ENCODE results near the gene PIK3R3. TPM values are rescaled to one million over a fixed set of nuclear protein-coding genes. Genes with fewer than 3 reads are reported as not detected.

Gene PIK3R3
- total RNA-seq, 1 donor from 2014 or later = 41.3 TPM

GRCh38 chr1:46070164-46070814, 62.1 kb downstream of the PIK3R3 start:
- H3K36me3 Mint-ChIP-seq = peaks cover 20% of the 10 kb centered on the region
- H3K27me3 Mint-ChIP-seq (ENCODE audit: low read depth) = no peaks in the 10 kb centered on the region
- DNase-seq (ENCODE audit: low spot score in 2 of 2, unreplicated experiment in 2 of 2) = no peak
- no peak overlapping the region for H3K27ac Mint-ChIP-seq
- peaks cover 7% of the 10 kb centered on the region for H3K4me1 Mint-ChIP-seq
- no peak for TF ChIP-seq CTCF (IDR thresholded peaks at IDR 0.05; ENCODE audit: unreplicated experiment)
- H3K9me3 Mint-ChIP-seq = no peaks in the 10 kb centered on the region
- no peak overlapping the region for H3K4me3 Mint-ChIP-seq

GRCh38 chr1:46068525-46068924, 63.9 kb downstream of the PIK3R3 start:
- TF ChIP-seq CTCF (IDR thresholded peaks at IDR 0.05; ENCODE audit: unreplicated experiment) = no peak
- Mint-ChIP-seq H3K27ac (no peak overlapping the region), H3K36me3 (peaks cover 19% of the 10 kb centered on the region), H3K9me3 (no peaks in the 10 kb centered on the region), H3K4me1 (peaks cover 7% of the 10 kb centered on the region), H3K4me3 (no peak overlapping the region), H3K27me3 (ENCODE audit: low read depth) (no peaks in the 10 kb centered on the region)
- no peak for DNase-seq (ENCODE audit: low spot score in 2 of 2, unreplicated experiment in 2 of 2)

- Mint-ChIP-seq H3K4me1 (peaks cover 7% of the 10 kb centered on the region), H3K4me3 (no peak overlapping the region), H3K9me3 (no peaks in the 10 kb centered on the region), H3K27ac (no peak overlapping the region), H3K36me3 (peaks cover 18% of the 10 kb centered on the region), H3K27me3 (ENCODE audit: low read depth) (no peaks in the 10 kb centered on the region)
- TF ChIP-seq CTCF (IDR thresholded peaks at IDR 0.05; ENCODE audit: unreplicated experiment) = no peak
- no peak for DNase-seq (ENCODE audit: low spot score in 2 of 2, unreplicated experiment in 2 of 2)
Measured at GRCh38 chr1:46067652-46068051, 64.8 kb downstream of the PIK3R3 start.

- Mint-ChIP-seq H3K27ac (no peak overlapping the region), H3K4me3 (no peak overlapping the region), H3K9me3 (no peaks in the 10 kb centered on the region), H3K36me3 (peaks cover 24% of the 10 kb centered on the region), H3K27me3 (ENCODE audit: low read depth) (no peaks in the 10 kb centered on the region), H3K4me1 (no peaks in the 10 kb centered on the region)
- TF ChIP-seq CTCF (IDR thresholded peaks at IDR 0.05; ENCODE audit: unreplicated experiment) = no peak
- no peak for DNase-seq (ENCODE audit: low spot score in 2 of 2, unreplicated experiment in 2 of 2)
Measured at GRCh38 chr1:46065405-46065804, 67.0 kb downstream of the PIK3R3 start.

GRCh38 chr1:46064708-46065107, 67.7 kb downstream of the PIK3R3 start:
- no peak for DNase-seq (ENCODE audit: low spot score in 2 of 2, unreplicated experiment in 2 of 2)
- no peak for TF ChIP-seq CTCF (IDR thresholded peaks at IDR 0.05; ENCODE audit: unreplicated experiment)
- Mint-ChIP-seq H3K27ac (no peak overlapping the region), H3K27me3 (ENCODE audit: low read depth) (no peaks in the 10 kb centered on the region), H3K4me1 (no peaks in the 10 kb centered on the region), H3K36me3 (peaks cover 26% of the 10 kb centered on the region), H3K9me3 (no peaks in the 10 kb centered on the region), H3K4me3 (no peak overlapping the region)
